ENCODE data around the gene AQP9. TPM values are rescaled to one million over a fixed set of nuclear protein-coding genes. Genes with fewer than 3 reads are reported as not detected.

The AQP9 gene
- total RNA-seq, 1 donor from 2014 or later = 0.62 TPM

DNA sequence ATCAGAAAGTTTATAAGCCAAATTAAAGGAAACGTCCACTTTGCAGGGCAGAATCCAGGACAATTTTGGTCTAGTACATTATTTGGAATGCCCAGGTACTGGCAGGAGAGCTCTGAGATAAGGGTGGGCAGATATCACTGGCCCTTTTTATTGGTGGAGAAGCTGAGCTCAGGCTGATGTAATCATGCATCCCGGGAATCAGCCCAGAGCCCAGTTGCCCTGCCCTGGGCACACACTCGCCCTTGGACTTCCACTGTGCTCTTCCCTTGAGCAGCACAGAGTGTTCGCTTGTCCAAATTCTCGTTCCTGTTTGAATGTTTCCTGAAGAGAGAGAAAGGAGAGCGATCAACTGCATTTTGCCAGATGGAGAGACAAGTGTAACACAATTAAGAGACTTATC is 3.7 kb downstream of the AQP9 start:
- DNase-seq = no peak

DNA sequence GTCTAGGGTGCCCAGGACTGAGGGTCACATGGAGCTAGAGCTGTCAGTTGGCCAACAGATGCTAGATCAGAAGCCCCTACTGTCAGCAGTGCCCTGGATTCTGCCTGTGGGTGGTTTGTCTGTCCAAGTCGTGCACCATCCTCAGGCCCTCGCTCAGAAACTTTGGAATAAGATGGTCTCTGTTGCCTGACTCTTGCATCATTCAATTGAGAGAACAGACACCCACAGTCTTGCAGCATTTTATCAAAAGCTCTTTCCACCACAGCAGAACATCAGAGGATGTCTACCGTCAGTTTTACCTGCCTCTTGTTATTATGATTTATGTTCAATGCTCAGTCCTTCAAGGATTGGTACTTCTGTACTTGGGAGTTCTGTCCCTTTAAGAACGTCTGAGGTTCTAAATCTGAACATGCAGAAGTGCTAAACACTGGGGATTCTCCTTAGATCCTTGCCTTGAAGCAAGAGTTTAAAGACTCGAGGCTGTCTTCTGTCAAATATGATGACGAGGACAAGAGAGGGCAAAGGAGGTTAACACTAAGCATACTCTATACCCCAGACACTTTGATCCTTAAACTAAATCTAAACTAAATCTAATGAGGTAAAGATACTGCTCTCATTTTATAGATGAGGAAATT is 4.8 kb downstream of the AQP9 start:
- DNase-seq = no peak

DNA sequence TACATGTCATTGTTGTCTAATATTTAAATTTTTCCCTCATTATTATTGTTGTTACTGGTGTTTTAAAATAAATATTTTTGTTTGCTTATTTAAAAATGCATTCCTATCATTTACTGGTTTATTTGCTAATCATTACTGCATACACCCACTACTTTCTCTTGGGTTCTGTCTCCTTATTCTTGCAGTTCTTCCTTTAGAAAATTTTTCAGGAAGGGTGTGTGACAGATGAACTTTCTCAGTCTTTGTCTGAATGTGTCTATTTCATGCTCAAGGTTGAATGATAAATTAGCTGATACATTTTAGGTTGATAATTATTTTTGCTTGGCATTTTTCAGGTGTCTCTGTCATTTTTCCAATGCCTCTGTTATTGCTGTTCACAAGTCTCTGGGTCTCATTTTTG is 7.4 kb downstream of the AQP9 start:
- DNase-seq = no peak

GRCh38 chr15:58146211-58146610 is 8.0 kb downstream of the AQP9 start:
- no peak for DNase-seq

GRCh38 chr15:58146749-58147148 is 8.6 kb downstream of the AQP9 start:
- no peak for DNase-seq

DNA sequence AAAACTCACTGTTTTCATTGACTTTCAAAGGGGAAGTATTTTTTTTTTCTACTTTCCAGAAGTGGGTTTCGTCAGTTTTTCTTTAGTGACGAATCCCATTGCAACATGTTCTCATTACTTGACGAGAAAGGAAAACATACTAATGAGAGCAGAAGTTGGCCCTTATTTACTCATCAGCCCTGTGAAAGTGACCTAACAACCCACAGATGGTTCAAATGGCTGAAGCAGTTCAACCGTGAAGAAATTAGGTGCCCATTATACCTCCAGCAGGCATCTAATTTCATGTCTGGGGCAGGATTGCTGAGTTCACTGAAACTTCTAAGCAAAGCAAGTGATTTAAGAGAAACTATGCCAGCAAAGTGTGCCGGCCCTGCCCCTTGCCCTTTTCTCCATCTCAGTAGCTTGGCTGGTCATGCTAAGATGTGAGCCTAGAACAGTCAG is 9.0 kb downstream of the AQP9 start:
- DNase-seq = no peak

- no peak for DNase-seq
These were observed 9.9 kb downstream of the AQP9 start for GRCh38 chr15:58148120-58148519.

- no peak for DNase-seq
These were observed 10.7 kb downstream of the AQP9 start for GRCh38 chr15:58148633-58149445.

DNA sequence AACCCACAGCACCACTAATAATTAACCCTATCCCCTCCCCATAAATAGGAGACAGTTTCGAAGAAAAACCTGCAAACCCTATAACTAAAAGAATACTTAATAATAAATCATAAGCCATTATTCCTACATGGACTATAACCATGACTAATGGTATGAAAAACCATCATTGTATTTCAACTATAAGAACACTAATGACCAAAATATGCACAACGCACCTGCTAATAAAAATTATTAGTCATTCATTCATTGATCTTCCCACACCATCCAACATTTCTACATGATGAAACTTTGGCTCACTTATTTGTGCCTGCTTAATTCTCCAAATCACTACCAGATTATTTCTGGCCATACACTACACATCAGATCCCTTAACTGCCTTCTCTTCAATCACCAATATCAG is 16.6 kb downstream of the AQP9 start:
- no peak for DNase-seq

- no peak for DNase-seq
These were observed 21.7 kb downstream of the AQP9 start for GRCh38 chr15:58159827-58160386.

GRCh38 chr15:58161436-58161930 is 23.3 kb downstream of the AQP9 start:
- DNase-seq = no peak

GRCh38 chr15:58163985-58164384 is 25.8 kb downstream of the AQP9 start:
- DNase-seq = no peak

GRCh38 chr15:58164926-58165325 is 26.7 kb downstream of the AQP9 start:
- no peak for DNase-seq

GRCh38 chr15:58165661-58166060 is 27.5 kb downstream of the AQP9 start:
- DNase-seq = peak; percentile 81

DNA sequence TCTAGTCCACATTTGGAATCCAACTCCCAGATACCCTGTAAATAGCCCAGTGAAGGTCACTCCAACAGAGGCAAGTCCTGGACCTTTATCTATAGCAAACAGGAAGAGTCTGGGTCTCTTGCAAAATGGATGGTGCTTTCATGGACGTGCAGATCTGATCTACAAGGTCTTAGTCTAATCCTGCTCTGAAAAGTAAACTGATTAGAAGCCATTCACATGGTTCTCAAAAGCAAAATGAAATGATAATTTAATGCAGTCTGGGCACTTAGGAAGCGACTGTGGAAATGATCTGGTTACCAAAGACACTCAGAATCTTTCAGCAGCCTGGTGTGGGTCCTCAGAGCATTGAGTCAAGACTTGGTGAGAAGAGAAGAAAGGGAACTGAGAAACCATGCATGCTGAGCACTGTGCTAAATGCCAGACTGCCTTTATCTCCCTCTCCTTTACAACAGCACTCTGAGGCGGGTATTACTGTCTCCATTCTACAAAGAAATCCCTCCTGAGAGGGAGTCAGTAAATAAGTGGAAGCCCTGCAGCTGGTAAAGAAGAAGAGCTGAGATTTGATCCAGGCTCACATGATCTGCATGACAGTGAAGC is 29.0 kb downstream of the AQP9 start:
- no peak for DNase-seq

- no peak for DNase-seq
These were observed 31.8 kb downstream of the AQP9 start for GRCh38 chr15:58169934-58170333.

DNA sequence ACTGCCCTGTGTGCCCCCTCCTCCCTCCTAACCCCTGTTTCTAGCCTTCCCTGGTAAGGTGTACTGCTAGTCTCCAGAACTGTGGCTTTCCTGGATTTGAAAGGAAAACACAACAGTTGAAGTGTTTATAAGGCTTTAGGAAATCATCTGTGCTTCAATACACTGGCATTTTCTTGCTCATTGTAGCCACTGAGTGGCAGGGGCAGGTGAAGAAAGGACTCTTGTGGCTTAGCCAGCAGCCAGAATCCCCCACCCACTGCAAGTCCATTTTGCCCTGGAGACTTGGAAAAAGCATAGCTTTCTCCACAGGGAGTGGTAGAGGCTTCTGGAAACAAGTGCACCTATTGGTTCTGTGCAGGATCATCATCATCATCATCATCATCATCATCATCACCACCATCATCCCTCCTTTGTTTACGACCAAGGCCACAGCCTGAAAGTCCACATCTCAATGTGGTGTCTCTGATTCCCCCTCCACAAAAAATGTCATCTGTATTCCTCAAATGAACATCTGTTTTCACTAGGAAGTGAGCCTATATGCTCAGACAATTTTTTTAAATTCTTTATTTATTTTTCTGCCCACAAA is 33.4 kb downstream of the AQP9 start:
- DNase-seq = peak; percentile 77

GRCh38 chr15:58174709-58175108 is 36.5 kb downstream of the AQP9 start:
- DNase-seq = no peak

DNA sequence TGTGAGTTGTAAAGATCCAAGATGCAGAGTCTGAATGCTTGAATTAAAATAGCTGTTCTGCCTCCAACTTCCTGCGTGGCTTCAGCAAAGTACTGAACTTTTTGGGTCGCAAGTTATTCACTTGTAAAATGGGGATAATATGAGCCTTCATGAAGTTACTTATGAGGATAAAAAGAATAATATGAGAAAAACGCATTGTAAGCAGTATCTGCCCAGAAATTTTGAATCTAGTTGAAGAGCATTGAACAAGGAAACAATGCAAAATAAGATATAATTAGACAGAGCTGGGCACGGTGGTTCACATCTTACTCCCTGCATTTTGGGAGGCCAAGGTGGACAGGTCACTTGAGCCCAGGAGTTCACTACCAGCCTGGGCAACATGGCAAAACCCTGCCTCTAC is 37.8 kb downstream of the AQP9 start:
- no peak for DNase-seq

DNA sequence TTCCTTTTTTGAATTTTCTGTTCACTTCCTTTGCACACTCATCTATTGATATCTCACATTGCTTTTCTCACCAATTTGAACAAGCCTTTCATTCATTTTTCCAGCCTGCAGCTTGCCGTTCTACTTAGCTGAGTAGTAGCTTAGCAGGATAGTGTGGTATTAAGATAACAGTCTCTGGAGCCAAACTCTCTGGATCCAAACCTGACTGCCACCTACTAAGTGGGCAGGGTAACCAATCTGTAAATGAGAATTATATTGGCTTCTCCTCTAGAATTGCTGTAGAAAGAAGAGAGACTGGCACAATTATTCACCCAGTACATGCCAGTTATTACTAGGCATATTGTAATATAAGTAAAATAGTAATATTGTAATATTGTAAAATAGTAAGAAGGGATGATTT is 40.5 kb downstream of the AQP9 start:
- DNase-seq = no peak

DNA sequence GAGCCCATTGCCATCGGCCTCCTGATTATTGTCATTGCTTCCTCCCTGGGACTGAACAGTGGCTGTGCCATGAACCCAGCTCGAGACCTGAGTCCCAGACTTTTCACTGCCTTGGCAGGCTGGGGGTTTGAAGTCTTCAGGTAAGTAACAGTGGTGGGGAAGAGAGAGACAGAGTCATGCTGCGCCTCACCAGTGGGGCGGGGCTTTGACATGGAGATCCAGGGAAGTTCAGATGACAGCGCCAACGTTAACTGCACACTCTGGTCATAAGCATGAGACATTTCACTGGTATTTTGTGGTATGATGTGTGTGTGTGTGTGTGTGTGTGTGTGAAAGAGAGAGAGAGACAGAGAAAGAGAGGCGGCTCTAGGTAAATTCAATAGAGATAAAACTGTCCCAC is 41.0 kb downstream of the AQP9 start:
- no peak for DNase-seq

GRCh38 chr15:58179741-58180381 is 41.7 kb downstream of the AQP9 start:
- no peak for DNase-seq
